GM19397 (cell line): ENCODE data around the gene ATAD3C.
"Not testable (repeated sequence)": the region's sequence is repeated elsewhere in the genome, so short reads cannot be mapped to it uniquely, and the experiment has no call there.

Experiments used
- ATAC-seq: cut with Tn5 transposase; IDR thresholded peaks from one replicate; pipeline ENCODE4 v1.9.1; 2021; ENCODE audit warnings: mild to moderate bottlenecking, moderate library complexity; ENCODE audit not compliant: unreplicated experiment

The ATAD3C gene

GRCh38 chr1:1449099-1449739 is at the start of gene ATAD3C:
ATAD3C (plus strand) TSS chr1:1449689; CDS start chr1:1450684, 995 bp downstream.
- ATAC-seq = no peak

GRCh38 chr1:1399872-1400575 is 49.5 kb upstream of the ATAD3C start:
- no peak for ATAC-seq

- ATAC-seq = no peak
These were observed 48.7 kb upstream of the ATAD3C start for GRCh38 chr1:1400576-1401456.

GRCh38 chr1:1401457-1402010 is 48.0 kb upstream of the ATAD3C start:
- no peak for ATAC-seq

GRCh38 chr1:1402072-1402900 is 47.2 kb upstream of the ATAD3C start:
- no peak for ATAC-seq

GRCh38 chr1:1402901-1403392 is 46.5 kb upstream of the ATAD3C start:
- not testable (repeated sequence) for ATAC-seq

GRCh38 chr1:1403653-1404052 is 45.8 kb upstream of the ATAD3C start:
- no peak for ATAC-seq

- ATAC-seq = no peak
These were observed 43.2 kb upstream of the ATAD3C start for GRCh38 chr1:1406101-1406820.

- peak; percentile 89 for ATAC-seq
These were observed 42.5 kb upstream of the ATAD3C start, which contains the start of gene MRPL20 for GRCh38 chr1:1406821-1407635. MRPL20 (minus strand) TSS chr1:1407293; CDS start chr1:1407217, 76 bp downstream.

GRCh38 chr1:1407636-1408318 is 41.7 kb upstream of the ATAD3C start:
- ATAC-seq = peak; percentile 19

- not testable (repeated sequence) for ATAC-seq
These were observed 39.3 kb upstream of the ATAD3C start for GRCh38 chr1:1410238-1410637.

GRCh38 chr1:1411626-1412025 is 37.9 kb upstream of the ATAD3C start:
- no peak for ATAC-seq

GRCh38 chr1:1412311-1412902 is 37.1 kb upstream of the ATAD3C start:
- ATAC-seq = not testable (repeated sequence)

GRCh38 chr1:1415751-1416150 is 33.7 kb upstream of the ATAD3C start:
- no peak for ATAC-seq

GRCh38 chr1:1417396-1417795 is 32.1 kb upstream of the ATAD3C start:
- not testable (repeated sequence) for ATAC-seq

- not testable (repeated sequence) for ATAC-seq
These were observed 31.5 kb upstream of the ATAD3C start for GRCh38 chr1:1417825-1418463.
